Effector memory CD8-positive, alpha-beta T cell (primary cell): Measurements from ENCODE around the gene ZNF425.
"Not testable (repeated sequence)": the region's sequence is repeated elsewhere in the genome, so short reads cannot be mapped to it uniquely, and the experiment has no call there.

Source experiments
- ATAC-seq: fragments of 150-1000 bp; cut with Tn5 transposase; replicated peaks from 2 replicates; pipeline ENCODE4 v1.10.0; 2021; ENCODE audit warnings: mild to moderate bottlenecking, moderate library complexity
- DNase-seq, 3 experiments: peaks; one replicate each; pipeline ENCODE4 v3.0.0; 2021
- H3K27ac Mint-ChIP-seq, 2 donors: one replicate each; pipeline ENCODE4 v1.8.0; 2022; ENCODE audit warnings: mild to moderate bottlenecking in 2 of 2, mixed read lengths in 2 of 2, moderate library complexity in 2 of 2
- H3K27me3 Mint-ChIP-seq, 2 donors: one replicate each; pipeline ENCODE4 v1.8.0; 2022; ENCODE audit warnings: mixed read lengths in 2 of 2
- H3K36me3 Mint-ChIP-seq: one replicate; pipeline ENCODE4 v1.8.0; 2022; ENCODE audit warnings: mild to moderate bottlenecking, moderate library complexity, mixed read lengths; ENCODE audit not compliant: insufficient read depth
- H3K4me1 Mint-ChIP-seq, 2 donors: one replicate each; pipeline ENCODE4 v1.8.0; 2022; ENCODE audit warnings: low read depth in 2 of 2, mixed read lengths in 2 of 2
- H3K4me3 Mint-ChIP-seq, 2 donors: one replicate each; pipeline ENCODE4 v1.8.0; 2022; ENCODE audit warnings: mild to moderate bottlenecking in 2 of 2, mixed read lengths in 2 of 2, moderate library complexity in 2 of 2
- H3K9me3 Mint-ChIP-seq, 2 donors: one replicate each; pipeline ENCODE4 v1.8.0; 2022; ENCODE audit warnings: mixed read lengths in 2 of 2

ZNF425 gene

GRCh38 chr7:149147072-149147751 lies 21.1 kb upstream of the ZNF425 start, which contains the start of gene ZNF398:
Gene ZNF398 (plus strand): TSS chr7:149147453. CDS start chr7:149147743, 290 bp downstream.
- peaks cover 16% of the 10 kb centered on the region for H3K36me3 Mint-ChIP-seq
- H3K27me3 Mint-ChIP-seq, result no peaks in the 10 kb centered on the region
- peaks cover 18 to 21% of the 10 kb centered on the region in 2 donors for H3K4me1 Mint-ChIP-seq
- H3K27ac Mint-ChIP-seq, result peak within 1 kb of the TSS; percentile 77 to 78
- DNase-seq (peak; percentile 72 to 79 (median 79)), ATAC-seq (peak; percentile 77)
- H3K9me3 Mint-ChIP-seq, result no peaks in the 10 kb centered on the region
- H3K4me3 Mint-ChIP-seq, result peak within 1 kb of the TSS; percentile 79 to 82

- Mint-ChIP-seq H3K27me3 (no peaks in the 10 kb centered on the region), H3K9me3 (no peaks in the 10 kb centered on the region), H3K4me1 (peaks cover 12 to 16% of the 10 kb centered on the region in 2 donors), H3K36me3 (peaks cover 16% of the 10 kb centered on the region), H3K27ac (peak overlapping the region in 1 of 2 donors; percentile 55), H3K4me3 (peak overlapping the region in 1 of 2 donors; percentile 82)
- ATAC-seq (no peak), DNase-seq (no peak)
These were observed 19.1 kb upstream of the ZNF425 start for GRCh38 chr7:149145031-149145845.

GRCh38 chr7:149144436-149144922 lies 18.4 kb upstream of the ZNF425 start:
- not testable (repeated sequence) for DNase-seq, ATAC-seq, H3K4me3 Mint-ChIP-seq, H3K27ac Mint-ChIP-seq, H3K27me3 Mint-ChIP-seq, H3K9me3 Mint-ChIP-seq
- Mint-ChIP-seq H3K36me3 (peaks cover 16% of the 10 kb centered on the region), H3K4me1 (peaks cover 8 to 10% of the 10 kb centered on the region in 2 donors)

DNA sequence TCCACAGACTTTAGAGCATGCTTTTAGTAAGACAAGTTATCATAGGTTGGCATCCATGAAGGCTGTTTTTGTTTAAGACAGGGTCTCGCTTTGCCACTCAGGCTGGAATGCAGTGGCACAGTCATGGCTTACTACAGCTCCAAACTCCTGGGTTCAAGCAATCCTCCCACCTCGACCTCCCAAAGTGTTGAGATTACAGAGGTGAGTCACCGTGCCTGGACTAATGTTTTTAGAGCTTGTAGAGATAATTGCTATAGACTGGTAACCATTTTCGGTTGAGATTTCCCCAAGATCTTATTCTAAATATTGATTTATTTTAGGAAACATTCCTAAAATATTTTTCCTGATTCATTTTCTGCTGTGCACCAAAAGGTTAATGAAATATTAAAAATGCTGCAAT lies 15.8 kb upstream of the ZNF425 start:
- H3K27me3 Mint-ChIP-seq, result no peaks in the 10 kb centered on the region
- peaks cover 0 to 4% of the 10 kb centered on the region in 2 donors for H3K4me1 Mint-ChIP-seq
- no peak overlapping the region for H3K4me3 Mint-ChIP-seq
- no peaks in the 10 kb centered on the region for H3K9me3 Mint-ChIP-seq
- peaks cover 1% of the 10 kb centered on the region for H3K36me3 Mint-ChIP-seq
- no peak overlapping the region for H3K27ac Mint-ChIP-seq
- DNase-seq (no peak), ATAC-seq (no peak)

DNA sequence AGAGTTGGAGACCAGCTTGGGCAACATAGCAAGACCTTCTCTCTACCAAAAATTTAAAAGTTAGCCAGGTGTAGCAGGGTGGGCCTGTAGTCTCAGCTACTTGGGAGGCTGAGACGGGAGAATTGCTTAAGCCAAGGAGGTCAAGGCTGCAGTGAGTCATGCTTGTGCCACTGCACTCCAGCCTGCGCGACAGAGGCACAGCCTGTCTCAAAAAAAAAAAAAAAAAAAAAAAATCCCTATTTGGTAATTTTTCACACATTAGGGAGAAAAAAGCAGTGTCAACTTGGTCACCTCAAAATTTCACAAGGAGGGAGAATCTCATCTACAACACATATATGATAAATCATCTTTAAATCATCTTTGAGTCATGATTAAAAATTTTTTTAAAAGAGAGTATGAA lies 14.7 kb upstream of the ZNF425 start:
- Mint-ChIP-seq H3K4me3 (no peak overlapping the region), H3K4me1 (peaks cover 0 to 3% of the 10 kb centered on the region in 2 donors), H3K36me3 (no peaks in the 10 kb centered on the region), H3K27ac (no peak overlapping the region), H3K9me3 (no peaks in the 10 kb centered on the region), H3K27me3 (no peaks in the 10 kb centered on the region)
- DNase-seq (no peak), ATAC-seq (no peak)

GRCh38 chr7:149136118-149136517 lies 10.0 kb upstream of the ZNF425 start:
- H3K9me3 Mint-ChIP-seq, result no peaks in the 10 kb centered on the region
- H3K36me3 Mint-ChIP-seq, result peaks cover 7% of the 10 kb centered on the region
- H3K27ac Mint-ChIP-seq, result no peak overlapping the region
- H3K27me3 Mint-ChIP-seq, result no peaks in the 10 kb centered on the region
- H3K4me1 Mint-ChIP-seq, result no peaks in the 10 kb centered on the region
- no peak overlapping the region for H3K4me3 Mint-ChIP-seq
- DNase-seq, result no peak
- no peak for ATAC-seq

DNA sequence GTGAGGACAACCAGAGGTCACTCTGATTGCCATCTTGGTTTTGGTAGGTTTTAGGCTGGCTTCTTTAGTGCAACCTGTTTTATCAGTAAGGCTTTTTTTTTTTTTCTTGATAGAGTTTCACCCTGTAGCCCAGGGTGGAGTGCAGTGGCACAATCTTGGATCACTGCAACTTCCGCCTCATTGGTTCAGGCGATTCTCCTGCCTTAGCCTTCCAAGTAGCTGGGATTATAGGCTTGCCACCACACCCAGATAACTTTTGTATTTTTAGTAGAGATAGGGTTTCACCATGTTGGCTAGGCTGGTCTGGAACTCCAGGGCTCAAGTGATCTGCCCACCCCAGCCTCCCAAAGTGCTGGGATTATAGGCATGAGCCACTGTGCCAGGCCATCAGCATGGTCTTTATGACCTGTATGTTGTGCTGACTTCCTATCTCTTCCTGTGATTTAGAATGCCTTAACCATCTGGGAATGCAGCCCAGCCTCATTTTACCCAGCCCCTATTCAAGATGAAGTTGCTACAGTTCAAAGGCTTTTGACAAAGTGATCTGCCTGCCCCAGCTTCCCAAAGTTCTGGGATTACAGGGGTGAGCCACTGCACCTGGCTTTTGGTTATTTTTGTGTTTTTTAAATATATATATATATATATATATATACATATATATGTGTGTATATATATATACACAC lies 7.0 kb upstream of the ZNF425 start:
- H3K36me3 Mint-ChIP-seq, result peaks cover 15% of the 10 kb centered on the region
- H3K27me3 Mint-ChIP-seq, result no peaks in the 10 kb centered on the region
- peaks cover 4 to 7% of the 10 kb centered on the region in 2 donors for H3K9me3 Mint-ChIP-seq
- no peak overlapping the region for H3K4me3 Mint-ChIP-seq
- ATAC-seq, result no peak
- no peak for DNase-seq
- no peak overlapping the region for H3K27ac Mint-ChIP-seq
- H3K4me1 Mint-ChIP-seq, result no peaks in the 10 kb centered on the region

- no peak for DNase-seq
- peaks cover 4 to 7% of the 10 kb centered on the region in 2 donors for H3K9me3 Mint-ChIP-seq
- no peaks in the 10 kb centered on the region for H3K27me3 Mint-ChIP-seq
- ATAC-seq, result no peak
- no peak overlapping the region for H3K27ac Mint-ChIP-seq
- no peak overlapping the region for H3K4me3 Mint-ChIP-seq
- H3K4me1 Mint-ChIP-seq, result peaks cover 9 to 15% of the 10 kb centered on the region in 2 donors
- H3K36me3 Mint-ChIP-seq, result peaks cover 29% of the 10 kb centered on the region
These were observed 4.6 kb upstream of the ZNF425 start for GRCh38 chr7:149130572-149131198.

DNA sequence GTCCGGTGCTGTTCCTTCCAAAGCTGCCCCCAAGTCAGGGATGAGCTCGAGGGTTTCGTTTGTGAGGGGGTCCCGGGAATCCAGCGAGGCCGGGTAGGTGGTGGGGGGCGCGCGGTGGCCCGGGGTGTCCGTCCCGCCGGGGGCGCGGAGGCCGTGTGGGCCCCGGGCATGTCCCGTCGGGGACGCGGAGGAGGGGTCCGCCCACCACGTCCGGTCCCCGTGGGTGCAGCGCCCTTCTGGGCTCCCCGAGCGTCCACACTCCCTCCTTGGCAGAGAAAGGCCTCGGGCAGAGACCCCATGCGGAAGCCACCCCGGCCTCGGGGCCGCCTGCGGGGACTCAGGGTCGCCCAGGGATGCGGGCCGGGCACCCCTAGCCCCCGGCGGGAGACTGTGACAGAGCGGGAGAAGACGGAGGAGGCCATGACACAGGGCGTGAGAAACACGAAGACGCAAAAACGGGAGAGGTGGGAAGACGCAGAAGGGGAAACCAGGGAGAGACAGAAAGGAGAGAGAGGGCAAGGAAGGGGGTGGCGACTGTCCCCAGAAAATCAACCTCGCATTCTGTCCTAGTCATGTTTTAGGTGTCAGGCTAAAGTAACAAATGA lies 640 bp upstream of the ZNF425 start:
- ATAC-seq (peak; percentile 50), DNase-seq (peak; percentile 35 to 42 (median 39))
- H3K27ac Mint-ChIP-seq, result peak overlapping the region; percentile 89 to 95
- H3K4me3 Mint-ChIP-seq, result peak overlapping the region; percentile 86 to 92
- H3K9me3 Mint-ChIP-seq, result peaks cover 4 to 7% of the 10 kb centered on the region in 2 donors
- no peaks in the 10 kb centered on the region for H3K27me3 Mint-ChIP-seq
- peaks cover 18 to 27% of the 10 kb centered on the region in 2 donors for H3K4me1 Mint-ChIP-seq
- H3K36me3 Mint-ChIP-seq, result peaks cover 29% of the 10 kb centered on the region

DNA sequence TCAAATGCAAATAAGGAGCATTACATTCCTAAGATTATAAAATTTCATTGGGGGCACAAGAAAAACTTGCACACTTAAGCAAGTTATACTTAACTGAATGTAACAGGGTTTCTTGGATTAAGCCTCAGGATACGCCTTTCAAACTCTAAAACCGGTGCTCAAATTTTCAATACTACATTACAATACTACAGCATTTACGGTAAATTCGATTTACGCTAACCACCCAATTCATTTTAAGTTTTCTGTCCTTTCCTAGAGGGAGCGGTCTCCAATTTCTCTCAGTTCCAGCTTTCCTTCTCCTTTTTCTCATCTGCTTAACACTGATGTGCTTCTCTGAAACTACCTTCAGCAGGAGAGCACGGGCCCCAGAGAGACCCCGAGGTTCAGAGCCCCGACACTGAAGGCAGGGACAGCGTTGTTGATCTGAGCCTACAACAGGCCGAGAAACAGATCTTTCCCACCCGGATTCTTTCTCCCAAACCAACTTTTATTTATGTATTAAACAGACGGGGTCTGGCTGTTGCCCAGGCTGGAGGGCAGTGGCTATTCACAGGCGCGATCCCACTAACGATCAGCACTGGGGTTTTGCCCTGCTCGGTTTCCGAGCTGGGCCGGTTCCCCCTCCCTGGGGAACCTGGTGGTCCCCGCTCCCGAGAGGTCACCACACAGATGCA lies 798 bp downstream of the ZNF425 start:
- Mint-ChIP-seq H3K4me1 (peaks cover 18 to 27% of the 10 kb centered on the region in 2 donors), H3K9me3 (peaks cover 0 to under 1% of the 10 kb centered on the region in 2 donors), H3K27me3 (no peaks in the 10 kb centered on the region), H3K4me3 (peak overlapping the region; percentile 86 to 92), H3K36me3 (peaks cover 24% of the 10 kb centered on the region), H3K27ac (peak overlapping the region; percentile 89 to 95)
- DNase-seq (no peak), ATAC-seq (no peak)

DNA sequence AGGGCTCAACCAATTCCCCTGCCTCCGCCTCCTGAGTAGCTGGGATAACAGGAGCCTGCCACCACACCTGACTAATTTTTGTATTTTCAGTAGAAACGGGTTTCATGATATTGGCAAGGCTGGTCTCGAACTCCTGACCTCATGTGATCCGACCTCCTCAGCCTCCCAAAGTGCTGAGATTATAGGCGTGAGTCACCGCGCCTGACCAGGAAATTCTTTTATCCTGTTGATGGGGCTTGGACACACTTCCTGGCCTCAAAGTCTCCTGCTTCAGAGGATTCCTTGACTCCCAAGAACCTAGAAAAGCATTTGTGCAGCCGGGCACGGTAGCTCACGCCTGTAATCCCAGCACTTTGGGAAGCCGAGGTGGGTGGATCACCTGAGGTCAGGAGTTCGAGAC lies 16.2 kb downstream of the ZNF425 start:
- Mint-ChIP-seq H3K36me3 (peaks cover 3% of the 10 kb centered on the region), H3K27ac (no peak overlapping the region), H3K4me1 (no peaks in the 10 kb centered on the region), H3K4me3 (no peak overlapping the region), H3K9me3 (no peaks in the 10 kb centered on the region), H3K27me3 (no peaks in the 10 kb centered on the region)
- ATAC-seq (no peak), DNase-seq (no peak)

GRCh38 chr7:149104749-149105148 lies 21.4 kb downstream of the ZNF425 start:
- ATAC-seq (no peak), DNase-seq (no peak)
- Mint-ChIP-seq H3K36me3 (peaks cover 3% of the 10 kb centered on the region), H3K27ac (no peak overlapping the region), H3K4me3 (no peak overlapping the region), H3K9me3 (no peaks in the 10 kb centered on the region), H3K27me3 (no peaks in the 10 kb centered on the region), H3K4me1 (no peaks in the 10 kb centered on the region)
